AG10803 (cell line): ENCODE measurements around the gene SLC6A6.

Experiments
- DNase-seq: peaks from one replicate; pipeline ENCODE4 v3.0.0; 2010; ENCODE audit warnings: low read depth
- H3K4me3 ChIP-seq: 2 replicates; pipeline ENCODE4 v1.5.1; 2011; ENCODE audit warnings: mild to moderate bottlenecking, low read length, control low read depth
- CTCF ChIP-seq: conservative IDR thresholded peaks from 2 replicates; pipeline ENCODE4 v1.5.1; 2011; ENCODE audit warnings: mild to moderate bottlenecking, low read length, control low read depth, inconsistent platforms

Gene SLC6A6

GRCh38 chr3:14402304-14402811 lies at the start of gene SLC6A6:
SLC6A6 (plus strand) TSS chr3:14402606; CDS start chr3:14443635, 41,029 bp downstream.
- H3K4me3 ChIP-seq: peak within 1 kb of the TSS; percentile 94
- peak; percentile 95 for DNase-seq
- TF ChIP-seq CTCF: peak; percentile 30

- DNase-seq: no peak
- no peak overlapping the region for H3K4me3 ChIP-seq
- no peak for TF ChIP-seq CTCF
Observed at GRCh38 chr3:14353502-14353901, 48.9 kb upstream of the SLC6A6 start.

- TF ChIP-seq CTCF: no peak
- no peak for DNase-seq
- H3K4me3 ChIP-seq: no peak overlapping the region
Observed at GRCh38 chr3:14357463-14357862, 44.9 kb upstream of the SLC6A6 start.

- peak; percentile 78 for DNase-seq
- no peak overlapping the region for H3K4me3 ChIP-seq
- TF ChIP-seq CTCF: no peak
Observed at GRCh38 chr3:14358426-14359211, 43.8 kb upstream of the SLC6A6 start.

- no peak for TF ChIP-seq CTCF
- no peak for DNase-seq
- no peak overlapping the region for H3K4me3 ChIP-seq
Observed at GRCh38 chr3:14359348-14359747, 43.1 kb upstream of the SLC6A6 start.

GRCh38 chr3:14360123-14360881 lies 42.1 kb upstream of the SLC6A6 start:
- peak; percentile 40 for DNase-seq
- no peak overlapping the region for H3K4me3 ChIP-seq
- no peak for TF ChIP-seq CTCF
